Renal cortex interstitium (tissue), 11 donors: ENCODE data around the gene TMEM255B. TPM values are rescaled to one million over a fixed set of nuclear protein-coding genes. Genes with fewer than 3 reads are reported as not detected.

ENCODE experiments used
- DNase-seq, 11 donors: peaks; one replicate each; pipeline ENCODE4 v3.0.0-alpha.2; 2013; ENCODE audit warnings: low read depth in 9 of 11, low spot score in 4 of 11; ENCODE audit errors: extremely low read depth in 1 of 11
- polyA plus RNA-seq, 3 donors: library from polyadenylated mRNA; unstranded; fragments of 120-200 nt; gene quantifications; one replicate each; pipeline ENCODE4 v1.2.1, GENCODE V29; 2013; ENCODE audit not compliant: insufficient read length in 3 of 3

TMEM255B gene
- polyA plus RNA-seq, 3 donors, result 4.9 to 10.7 (median 7.0) TPM

- DNase-seq, result peak in 4 of 11 donors; percentile 48 to 61 (median 51)
These were observed 101.8 kb downstream of the TMEM255B start for GRCh38 chr13:113860665-113861432.

GRCh38 chr13:113861433-113862030, 102.5 kb downstream of the TMEM255B start:
- no peak for DNase-seq

- DNase-seq, result no peak
These were observed 103.3 kb downstream of the TMEM255B start for GRCh38 chr13:113862191-113862930.

- DNase-seq, result no peak
These were observed 104.0 kb downstream of the TMEM255B start for GRCh38 chr13:113862931-113863523.

GRCh38 chr13:113863524-113864272, 104.7 kb downstream of the TMEM255B start, which contains the start of gene GAS6:
GAS6 (minus strand) TSS chr13:113864076; CDS start chr13:113863920, 156 bp downstream.
- peak in 2 of 11 donors; percentile 16 to 21 for DNase-seq

GRCh38 chr13:113864273-113864890, 105.4 kb downstream of the TMEM255B start:
- DNase-seq, result no peak

- no peak for DNase-seq
These were observed 106.4 kb downstream of the TMEM255B start for GRCh38 chr13:113865427-113865826.

Other genes starting within 250 kb of the TMEM255B start
- 10 to 100 TPM; 87.3 to 99.4 (median 92.3) TPM for gene TFDP1, start 174.5 kb upstream of the TMEM255B start, polyA plus RNA-seq
- gene ATP4B, start 101.0 kb upstream of the TMEM255B start, polyA plus RNA-seq, result under 1 TPM; 0.20 to 0.89 (median 0.30) TPM
- gene GRK1, start 92.0 kb upstream of the TMEM255B start, polyA plus RNA-seq, result under 1 TPM; 0.04 to 0.12 (median 0.08) TPM
- 10 to 100 TPM; 18.9 to 30.6 (median 29.2) TPM for gene GAS6, start 104.8 kb downstream of the TMEM255B start, polyA plus RNA-seq
- under 1 TPM; 0.09 to 0.20 (median 0.14) TPM for gene C13orf46, start 214.8 kb downstream of the TMEM255B start, polyA plus RNA-seq